ENCODE measurements around the gene PTPRT.

PTPRT gene

DNA sequence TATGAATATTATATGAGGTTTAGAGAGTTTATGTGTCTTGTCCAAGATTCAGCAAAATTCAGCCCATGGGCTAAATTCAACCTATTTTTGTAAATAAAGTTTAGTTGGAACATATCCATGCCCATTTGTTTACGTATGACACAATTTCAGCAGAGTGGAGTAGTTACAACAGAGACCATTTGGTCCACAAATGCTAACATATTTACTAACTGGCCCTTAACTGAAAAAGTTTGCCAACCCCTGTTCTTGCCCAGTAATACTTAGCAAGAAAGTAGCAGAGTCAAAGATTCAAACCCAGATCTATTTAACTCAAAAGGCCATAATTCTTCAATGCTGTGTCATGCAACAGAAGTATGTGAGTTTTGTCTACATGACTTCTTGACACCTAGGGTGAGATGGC is 561.0 kb downstream of the PTPRT start:
- POLR2A ChIA-PET, result no interaction called here
- CTCF ChIA-PET, result interaction anchor here (1.2 kb wide), 1 partner anchor 9 kb away, joined by 3 read pairs; no protein-coding TSS in a partner anchor
- no peak for DNase-seq (ENCODE audit: extremely low spot score)
- TF ChIP-seq, protein P1, sequence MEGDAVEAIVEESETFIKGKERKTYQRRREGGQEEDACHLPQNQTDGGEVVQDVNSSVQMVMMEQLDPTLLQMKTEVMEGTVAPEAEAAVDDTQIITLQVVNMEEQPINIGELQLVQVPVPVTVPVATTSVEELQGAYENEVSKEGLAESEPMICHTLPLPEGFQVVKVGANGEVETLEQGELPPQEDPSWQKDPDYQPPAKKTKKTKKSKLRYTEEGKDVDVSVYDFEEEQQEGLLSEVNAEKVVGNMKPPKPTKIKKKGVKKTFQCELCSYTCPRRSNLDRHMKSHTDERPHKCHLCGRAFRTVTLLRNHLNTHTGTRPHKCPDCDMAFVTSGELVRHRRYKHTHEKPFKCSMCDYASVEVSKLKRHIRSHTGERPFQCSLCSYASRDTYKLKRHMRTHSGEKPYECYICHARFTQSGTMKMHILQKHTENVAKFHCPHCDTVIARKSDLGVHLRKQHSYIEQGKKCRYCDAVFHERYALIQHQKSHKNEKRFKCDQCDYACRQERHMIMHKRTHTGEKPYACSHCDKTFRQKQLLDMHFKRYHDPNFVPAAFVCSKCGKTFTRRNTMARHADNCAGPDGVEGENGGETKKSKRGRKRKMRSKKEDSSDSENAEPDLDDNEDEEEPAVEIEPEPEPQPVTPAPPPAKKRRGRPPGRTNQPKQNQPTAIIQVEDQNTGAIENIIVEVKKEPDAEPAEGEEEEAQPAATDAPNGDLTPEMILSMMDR (IDR thresholded peaks at IDR 0.05; ENCODE audit: control extremely low read depth, extremely low read depth, low read depth, missing control alignments), result no peak

DNA sequence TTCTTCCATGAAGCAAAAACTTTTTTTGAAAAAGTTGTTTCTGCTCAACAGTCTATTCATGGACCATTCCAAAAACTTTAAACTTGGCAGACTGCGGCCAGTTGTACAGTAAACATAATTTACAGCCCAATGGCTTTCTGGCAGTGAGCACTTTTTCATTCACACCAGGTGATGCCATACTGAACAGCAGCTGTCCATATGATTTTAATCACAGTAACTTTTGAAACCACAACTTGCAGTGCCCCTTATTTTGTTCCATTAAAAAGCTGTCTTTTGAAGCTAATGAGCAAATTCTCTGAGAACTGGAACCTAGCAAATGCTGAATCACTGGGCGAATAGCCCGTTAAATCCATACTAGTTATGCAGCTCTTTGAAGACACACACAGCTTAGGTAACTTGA is 576.6 kb downstream of the PTPRT start:
- TF ChIP-seq, protein P1 (IDR thresholded peaks at IDR 0.05; ENCODE audit: control extremely low read depth, extremely low read depth, low read depth, missing control alignments), result no peak
- no peak for DNase-seq (ENCODE audit: extremely low spot score)
- ChIA-PET POLR2A (no interaction called here), CTCF (interaction anchor here (1.0 to 1.7 kb wide), 2 partner anchors 12 to 20 kb away, joined by 3 to 5 read pairs; no protein-coding TSS in a partner anchor)

DNA sequence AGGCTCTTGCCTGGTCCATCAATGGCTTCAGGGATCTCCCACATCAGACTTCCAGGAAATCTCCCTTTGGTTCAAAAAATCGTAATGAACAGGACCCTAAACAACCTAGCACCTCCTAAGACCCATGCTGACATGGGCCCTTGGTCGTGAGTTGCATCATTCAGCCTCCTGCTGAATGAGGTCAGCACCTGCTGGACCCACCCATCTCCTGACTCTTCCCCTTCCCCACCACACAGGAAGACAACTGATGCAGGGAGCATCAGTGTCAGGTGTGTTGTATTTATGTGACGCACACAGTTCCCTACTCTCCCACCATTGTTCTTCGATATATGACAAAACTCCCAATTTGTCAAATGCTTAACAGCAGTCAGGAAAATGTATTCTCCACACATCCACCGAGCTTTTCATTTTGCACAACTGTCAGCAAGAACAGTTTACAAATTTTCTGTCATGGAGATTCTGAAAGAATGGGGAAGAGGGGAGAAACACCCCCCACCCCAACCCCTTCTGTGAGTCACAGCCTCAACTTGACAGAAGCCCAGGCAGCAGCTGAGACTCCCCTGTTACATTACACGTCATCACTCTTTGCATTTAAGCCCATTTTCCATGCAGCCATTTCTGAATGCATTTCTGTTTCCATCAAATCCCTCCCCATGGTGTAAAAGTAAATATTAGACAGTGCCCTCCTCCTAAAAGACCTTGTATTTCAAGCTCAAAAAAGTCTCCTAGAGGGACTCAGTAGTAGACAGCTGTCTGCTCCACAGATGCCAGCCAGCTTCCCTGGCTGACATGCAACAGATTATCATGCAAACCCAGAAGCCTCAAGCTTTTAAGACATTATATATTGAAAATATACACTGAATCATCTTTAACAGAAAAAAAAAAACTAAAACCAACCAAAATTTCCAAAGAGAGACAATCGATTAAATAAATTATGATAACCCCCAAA is 577.5 kb downstream of the PTPRT start:
- ChIA-PET POLR2A (no interaction called here), CTCF (interaction anchor here (1.7 kb wide), 1 partner anchor 13 kb away, joined by 5 read pairs; no protein-coding TSS in a partner anchor)
- TF ChIP-seq, protein P1 (IDR thresholded peaks at IDR 0.05; ENCODE audit: control extremely low read depth, extremely low read depth, low read depth, missing control alignments), result no peak
- DNase-seq (ENCODE audit: extremely low spot score), result no peak

DNA sequence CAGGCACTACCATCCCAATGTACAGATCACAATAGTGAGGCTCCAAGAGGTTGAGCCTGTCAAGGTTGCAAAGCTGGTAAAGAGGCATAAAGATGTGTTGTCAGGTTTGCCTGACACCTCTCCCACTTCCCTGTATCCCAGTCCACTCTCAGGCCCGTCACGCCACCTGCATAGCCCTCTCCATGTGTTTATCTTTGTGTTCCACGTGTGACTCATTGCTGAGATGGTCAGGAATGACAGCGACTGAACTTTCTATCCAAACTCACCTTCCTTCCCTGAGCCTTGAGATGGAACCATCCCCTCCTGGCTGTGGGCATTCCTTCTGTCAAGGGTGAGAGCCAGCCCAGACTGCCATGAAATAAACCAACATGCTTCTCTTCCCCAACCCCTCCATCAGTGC is 578.3 kb downstream of the PTPRT start:
- POLR2A ChIA-PET, result no interaction called here
- CTCF ChIA-PET, result no interaction called here
- DNase-seq (ENCODE audit: extremely low spot score), result no peak
- TF ChIP-seq, protein P1 (IDR thresholded peaks at IDR 0.05; ENCODE audit: control extremely low read depth, extremely low read depth, low read depth, missing control alignments), result no peak

DNA sequence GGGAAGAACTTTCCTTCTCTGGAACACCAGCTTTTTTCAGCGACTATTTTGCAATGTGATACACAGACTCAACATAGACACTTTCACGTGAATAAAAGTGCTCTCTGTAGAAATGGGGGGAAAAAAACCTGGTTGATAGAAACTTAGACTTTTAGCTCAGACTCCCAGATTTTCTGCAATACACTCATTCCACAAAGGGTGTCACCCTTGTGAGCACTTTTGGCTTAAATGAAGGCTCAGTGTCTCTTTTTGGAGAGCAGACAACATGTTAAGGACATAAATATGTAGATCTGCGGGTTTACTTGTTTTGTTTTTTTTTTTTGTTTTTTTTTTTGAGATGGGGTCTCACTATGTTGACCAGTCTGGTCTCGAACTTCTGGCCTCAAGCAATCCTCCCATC is 579.6 kb downstream of the PTPRT start:
- CTCF ChIA-PET, result no interaction called here
- DNase-seq (ENCODE audit: extremely low spot score), result no peak
- POLR2A ChIA-PET, result no interaction called here
- TF ChIP-seq, protein P1 (IDR thresholded peaks at IDR 0.05; ENCODE audit: control extremely low read depth, extremely low read depth, low read depth, missing control alignments), result no peak

DNA sequence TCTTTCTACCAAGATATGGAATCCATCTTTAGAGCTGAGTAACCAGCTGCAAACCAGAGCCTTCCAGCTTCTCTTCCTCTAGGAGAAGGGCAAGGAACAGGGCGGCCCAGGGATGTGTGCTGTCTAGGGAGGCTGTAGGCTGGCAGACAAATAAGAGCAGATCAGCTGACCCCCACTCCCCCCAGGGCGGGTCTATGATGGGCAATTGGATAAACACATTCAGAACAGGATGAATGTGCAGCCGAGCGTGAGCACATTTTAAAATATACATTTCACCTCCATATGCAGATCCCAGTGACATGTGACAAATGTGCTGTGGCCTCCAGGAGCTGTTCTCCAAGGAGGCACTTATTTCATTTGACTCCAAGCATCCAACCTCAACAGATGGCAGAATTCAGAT is 580.1 kb downstream of the PTPRT start:
- CTCF ChIA-PET, result no interaction called here
- POLR2A ChIA-PET, result no interaction called here
- TF ChIP-seq, protein P1 (IDR thresholded peaks at IDR 0.05; ENCODE audit: control extremely low read depth, extremely low read depth, low read depth, missing control alignments), result no peak

More for the DNA sequence above, 580.1 kb downstream of the PTPRT start:
- no peak for DNase-seq (ENCODE audit: extremely low spot score)

Measured in GM10248 (cell line).